DND-41 (cell line): ENCODE results near the gene MAT1A.
"Not testable (repeated sequence)": the region's sequence is repeated elsewhere in the genome, so short reads cannot be mapped to it uniquely, and the experiment has no call there.

Source experiments
- ATAC-seq: fragments of 200-7000 bp; cut with Tn5 transposase; 3 replicates; pipeline ENCODE4 v1.9.1; 2021; ENCODE audit warnings: low read depth; ENCODE audit not compliant: insufficient read depth
- DNase-seq: peaks from one replicate; pipeline ENCODE4 v3.0.0-alpha.2; 2020
- H2AFZ ChIP-seq: 2 replicates; pipeline ENCODE4 v1.6.0; 2012; ENCODE audit warnings: low read depth, low read length
- H3K27ac ChIP-seq: 2 replicates; pipeline ENCODE4 v1.5.1; 2012; ENCODE audit warnings: low read length, inconsistent platforms
- H3K27me3 ChIP-seq: fragments of 200-600 bp; sonication (generic); 2 replicates; pipeline ENCODE4 v1.6.0; 2012; ENCODE audit warnings: low read length, mild to moderate bottlenecking, inconsistent platforms; ENCODE audit not compliant: insufficient read depth, poor library complexity
- H3K36me3 ChIP-seq: 2 replicates; pipeline ENCODE4 v1.5.1; 2012; ENCODE audit warnings: low read length, inconsistent platforms; ENCODE audit not compliant: insufficient read depth
- H3K4me1 ChIP-seq: 2 replicates; pipeline ENCODE4 v1.5.1; 2012; ENCODE audit warnings: mild to moderate bottlenecking, low read length; ENCODE audit not compliant: insufficient read depth
- H3K4me2 ChIP-seq: 2 replicates; pipeline ENCODE4 v1.6.0; 2012; ENCODE audit warnings: mild to moderate bottlenecking, moderate library complexity, low read length, inconsistent platforms; ENCODE audit not compliant: insufficient read depth
- H3K4me3 ChIP-seq, 2 experiments: fragments of 200-600 bp in 1 of 2; shearing (Covaris generic) in 1 of 2; 2 replicates each; pipeline ENCODE4 v1.5.1; 2012 to 2016; ENCODE audit warnings: inconsistent platforms in 2 of 2, low read length in 2 of 2, mild to moderate bottlenecking in 2 of 2, low read depth in 1 of 2, moderate library complexity in 1 of 2
- H3K79me2 ChIP-seq: 2 replicates; pipeline ENCODE4 v1.6.0; 2012; ENCODE audit warnings: low read length, inconsistent platforms; ENCODE audit not compliant: insufficient read depth
- H3K9ac ChIP-seq: 2 replicates; pipeline ENCODE4 v1.6.0; 2012; ENCODE audit warnings: low read depth, mild to moderate bottlenecking, inconsistent platforms, low read length, moderate library complexity
- H3K9me3 ChIP-seq: 2 replicates; pipeline ENCODE4 v1.5.1; 2012; ENCODE audit warnings: low read length, moderate library complexity, mild to moderate bottlenecking, inconsistent platforms; ENCODE audit not compliant: insufficient read depth, severe bottlenecking
- H4K20me1 ChIP-seq: 2 replicates; pipeline ENCODE4 v1.6.0; 2012; ENCODE audit warnings: low read length; ENCODE audit not compliant: insufficient read depth

Gene MAT1A

DNA sequence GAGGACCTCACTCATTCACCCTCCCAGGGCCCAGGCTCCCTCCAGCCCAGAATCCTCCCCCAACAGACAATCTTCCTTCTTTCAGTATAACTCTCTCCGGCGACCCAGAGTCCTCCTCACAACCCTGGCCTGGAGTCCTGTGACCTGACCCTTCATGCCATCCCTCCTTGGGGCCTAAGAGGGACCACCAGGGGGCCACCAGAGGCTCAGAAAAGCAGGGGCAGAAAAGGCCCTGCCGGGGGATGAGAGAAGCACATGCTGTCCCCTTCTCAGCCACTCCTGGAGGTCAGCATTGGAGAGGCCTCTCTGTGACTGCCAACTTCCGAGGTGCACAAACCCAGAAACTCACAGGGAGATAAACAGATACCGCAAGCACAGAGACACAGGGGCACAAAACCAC lies 53.0 kb downstream of the MAT1A start:
- H3K9me3 ChIP-seq, H3K27me3 ChIP-seq, H3K4me2 ChIP-seq, H3K79me2 ChIP-seq, DNase-seq, H3K4me1 ChIP-seq, H2AFZ ChIP-seq, H3K9ac ChIP-seq, ATAC-seq, H3K4me3 ChIP-seq, H3K27ac ChIP-seq, H4K20me1 ChIP-seq, H3K36me3 ChIP-seq: not testable (repeated sequence)

DNA sequence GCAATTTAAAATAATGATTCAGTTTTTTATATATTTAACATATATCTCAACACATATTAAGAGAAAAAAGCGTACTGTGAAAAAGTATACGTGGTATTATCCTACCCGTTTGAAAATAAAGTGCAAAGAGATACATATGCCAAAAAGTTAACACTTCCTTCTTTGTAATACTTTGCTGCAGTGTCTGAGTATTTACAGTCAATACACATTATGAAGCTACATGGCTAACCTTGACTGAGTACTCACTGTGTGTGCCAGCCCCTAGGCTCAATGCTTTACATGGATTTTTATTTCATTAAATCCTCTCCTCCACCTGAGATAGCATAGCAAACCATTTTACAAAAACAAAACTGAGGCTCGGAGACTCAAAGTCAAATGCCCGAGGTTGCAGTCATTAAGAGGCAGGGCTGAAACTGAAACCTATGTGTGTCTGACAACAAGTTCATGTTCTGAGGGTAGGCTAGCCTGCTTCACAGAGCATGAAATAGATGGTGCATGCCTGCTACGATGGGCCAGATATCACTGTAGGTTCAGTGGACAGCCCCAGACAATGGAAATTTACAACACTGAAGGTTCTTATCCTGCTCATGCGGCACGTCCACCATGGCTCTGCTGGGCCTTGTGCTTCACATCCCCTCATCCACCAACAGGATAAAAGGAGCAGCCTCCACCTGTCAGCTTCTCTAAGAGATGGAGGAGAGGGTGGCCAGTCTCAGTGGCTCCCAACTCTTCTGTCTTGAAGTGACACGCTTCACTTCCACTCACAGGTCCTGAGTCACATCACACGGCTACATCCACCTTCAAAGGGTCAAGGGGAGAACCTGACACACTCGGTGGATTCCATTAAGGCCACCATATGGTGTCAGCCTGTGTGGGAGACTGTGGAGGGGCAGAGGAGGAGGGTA lies 54.9 kb downstream of the MAT1A start:
- not testable (repeated sequence) for H2AFZ ChIP-seq, DNase-seq, H3K9ac ChIP-seq, H3K4me1 ChIP-seq, H3K4me3 ChIP-seq, H3K4me2 ChIP-seq, H3K27ac ChIP-seq, H3K36me3 ChIP-seq, H3K27me3 ChIP-seq, ATAC-seq, H3K79me2 ChIP-seq, H3K9me3 ChIP-seq, H4K20me1 ChIP-seq

DNA sequence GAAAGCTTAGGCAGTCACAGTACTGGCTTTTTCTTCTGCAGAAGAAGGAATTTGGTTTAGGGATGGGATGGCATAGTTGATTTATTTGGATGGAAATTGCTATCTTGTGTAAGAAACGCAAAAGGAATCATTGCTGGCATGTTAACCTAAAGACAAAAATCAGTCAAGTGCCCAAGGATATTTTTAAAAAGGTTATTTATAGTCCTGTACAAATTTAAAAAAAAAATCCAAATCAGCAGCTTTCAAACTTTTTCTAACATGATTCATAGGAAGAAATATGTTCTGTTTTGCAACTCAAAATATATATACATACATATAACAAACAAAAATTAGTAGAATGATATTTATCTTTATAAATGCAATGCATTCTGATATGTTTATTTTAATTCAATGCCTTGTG lies 55.6 kb downstream of the MAT1A start:
- not testable (repeated sequence) for H3K79me2 ChIP-seq, H3K27ac ChIP-seq, H3K9me3 ChIP-seq, ATAC-seq, H3K27me3 ChIP-seq, H4K20me1 ChIP-seq, H3K4me1 ChIP-seq, H3K4me3 ChIP-seq, H3K4me2 ChIP-seq, H2AFZ ChIP-seq, H3K36me3 ChIP-seq, DNase-seq, H3K9ac ChIP-seq

DNA sequence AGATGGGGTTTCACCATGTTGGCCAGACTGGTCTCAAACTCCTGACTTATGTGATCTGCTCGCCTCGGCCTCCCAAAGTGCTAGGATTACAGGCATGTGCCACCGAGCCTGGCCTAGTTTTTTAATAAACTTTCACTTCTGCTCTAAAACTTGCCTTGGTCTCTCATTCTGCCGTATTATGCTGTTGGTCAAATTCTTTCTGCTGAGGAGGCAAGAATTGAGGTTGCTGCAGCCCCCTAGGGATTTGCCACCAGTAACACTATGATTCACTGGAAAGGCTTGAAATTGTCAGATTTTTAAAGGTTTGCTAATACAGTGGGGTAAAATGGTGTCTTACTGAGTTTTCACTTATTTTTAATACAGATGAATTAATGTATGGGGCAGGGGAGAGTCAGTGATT lies 62.7 kb downstream of the MAT1A start:
- not testable (repeated sequence) for H3K27me3 ChIP-seq, H3K4me3 ChIP-seq, H3K27ac ChIP-seq, H3K4me1 ChIP-seq, H3K36me3 ChIP-seq, DNase-seq, ATAC-seq, H3K4me2 ChIP-seq, H3K9ac ChIP-seq, H4K20me1 ChIP-seq, H3K79me2 ChIP-seq, H3K9me3 ChIP-seq, H2AFZ ChIP-seq

DNA sequence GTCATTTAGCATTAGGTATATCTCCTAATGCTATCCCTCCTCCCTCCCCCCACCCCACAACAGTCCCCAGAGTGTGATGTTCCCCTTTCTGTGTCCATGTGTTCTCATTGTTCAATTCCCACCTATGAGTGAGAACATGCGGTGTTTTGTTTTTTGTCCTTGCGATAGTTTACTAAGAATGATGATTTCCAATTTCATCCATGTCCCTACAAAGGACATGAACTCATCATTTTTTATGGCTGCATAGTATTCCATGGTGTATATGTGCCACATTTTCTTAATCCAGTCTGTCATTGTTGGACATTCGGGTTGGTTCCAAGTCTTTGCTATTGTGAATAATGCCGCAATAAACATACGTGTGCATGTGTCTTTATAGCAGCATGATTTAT lies 66.4 kb downstream of the MAT1A start:
- ATAC-seq: peak; percentile 22; the same call in 1 of the 3 replicates
- not testable (repeated sequence) for H3K36me3 ChIP-seq, H4K20me1 ChIP-seq, H2AFZ ChIP-seq, H3K4me3 ChIP-seq, H3K27ac ChIP-seq, DNase-seq, H3K79me2 ChIP-seq, H3K4me2 ChIP-seq, H3K9me3 ChIP-seq, H3K9ac ChIP-seq, H3K27me3 ChIP-seq, H3K4me1 ChIP-seq
